ENCODE results near the gene CMTM3.

GRCh38 chr16:66596986-66597848, 7.3 kb upstream of the CMTM3 start:
- TF ChIP-seq CTCF (conservative IDR thresholded peaks at IDR 0.05; ENCODE audit: low read depth, low read length) (no peak), RAD21 (IDR thresholded peaks at IDR 0.05; ENCODE audit: low read length) (no peak), USF2 (IDR thresholded peaks at IDR 0.05; ENCODE audit: low read depth, low read length) (no peak), NFE2L2 (IDR thresholded peaks at IDR 0.05; ENCODE audit: low read depth, low read length) (no peak)
